Body of pancreas (tissue), 4 donors: ENCODE data around the gene ASMT. TPM values are rescaled to one million over a fixed set of nuclear protein-coding genes. Genes with fewer than 3 reads are reported as not detected.

ENCODE experiments used
- ATAC-seq: fragments of 150-250 bp; one replicate; pipeline ENCODE4 v1.9.1; 2016
- DNase-seq, 4 donors: peaks; one replicate each; pipeline ENCODE4 v3.0.0-alpha.2; 2019
- H3K27ac ChIP-seq, 4 donors: fragments of 200-600 bp; sonication (generic); 1 replicate in 3 of 4; 2 replicates in 1 of 4; pipeline versions ENCODE4 v1.5.1 to v1.6.1; 2016 to 2019; ENCODE audit warnings: mild to moderate bottlenecking in 1 of 4, mixed read lengths in 1 of 4, moderate library complexity in 1 of 4
- H3K27me3 ChIP-seq, 2 donors: fragments of 200-600 bp; sonication (generic); one replicate each; pipeline ENCODE4 v1.6.0; 2016; ENCODE audit warnings: mild to moderate bottlenecking in 1 of 2
- H3K36me3 ChIP-seq, 2 donors: fragments of 200-600 bp; sonication (generic); replicated peaks in 1 of 2; 2 replicates each; pipeline ENCODE4 v1.5.1; 2016; ENCODE audit warnings: low read depth in 2 of 2; ENCODE audit not compliant: insufficient read depth in 1 of 2
- H3K4me1 ChIP-seq: fragments of 200-600 bp; sonication (generic); one replicate; pipeline ENCODE4 v1.6.0; 2016
- H3K4me3 ChIP-seq, 2 donors: fragments of 200-600 bp; sonication (generic); 1 replicate in 1 of 2; 2 replicates in 1 of 2; pipeline ENCODE4 v1.5.1; 2016 to 2019
- H3K9me3 ChIP-seq, 3 donors: fragments of 200-600 bp; sonication (generic); 1 replicate in 2 of 3; 2 replicates in 1 of 3; pipeline ENCODE4 v1.5.1; 2016
- CTCF ChIP-seq, 7 experiments: fragments of 450-650 bp in 4 of 7; fragments of 200-600 bp in 3 of 7; sonication (generic) in 3 of 7; IDR thresholded peaks; one replicate each; pipeline ENCODE4 v1.5.1; 2016 to 2019; ENCODE audit warnings: antibody characterized with exemption in 7 of 7
- POLR2A ChIP-seq, 3 donors: fragments of 450-650 bp; IDR thresholded peaks; one replicate each; pipeline ENCODE4 v1.6.1; 2016; ENCODE audit warnings: antibody characterized with exemption in 3 of 3, mild to moderate bottlenecking in 2 of 3
- WGBS, 2 donors: methylation state at CpG; one replicate each; pipeline ENCODE4 v1.1.5; 2017; 5-methylcytosine and 5-hydroxymethylcytosine counted together
- intact Hi-C: fragments of 100-400 bp; cut with DNase I; formaldehyde crosslinking; loops from one replicate; pipeline ENCODE4 v1.15.1; 2023
- total RNA-seq, 2 donors: library from RNA; depleted of rRNA; stranded (reverse); fragments of >200 nt; gene quantifications; one replicate each; pipeline ENCODE4 v1.1.0, GENCODE V29; 2016

The ASMT gene
- total RNA-seq, 2 donors from 2014 or later, result not detected

DNA sequence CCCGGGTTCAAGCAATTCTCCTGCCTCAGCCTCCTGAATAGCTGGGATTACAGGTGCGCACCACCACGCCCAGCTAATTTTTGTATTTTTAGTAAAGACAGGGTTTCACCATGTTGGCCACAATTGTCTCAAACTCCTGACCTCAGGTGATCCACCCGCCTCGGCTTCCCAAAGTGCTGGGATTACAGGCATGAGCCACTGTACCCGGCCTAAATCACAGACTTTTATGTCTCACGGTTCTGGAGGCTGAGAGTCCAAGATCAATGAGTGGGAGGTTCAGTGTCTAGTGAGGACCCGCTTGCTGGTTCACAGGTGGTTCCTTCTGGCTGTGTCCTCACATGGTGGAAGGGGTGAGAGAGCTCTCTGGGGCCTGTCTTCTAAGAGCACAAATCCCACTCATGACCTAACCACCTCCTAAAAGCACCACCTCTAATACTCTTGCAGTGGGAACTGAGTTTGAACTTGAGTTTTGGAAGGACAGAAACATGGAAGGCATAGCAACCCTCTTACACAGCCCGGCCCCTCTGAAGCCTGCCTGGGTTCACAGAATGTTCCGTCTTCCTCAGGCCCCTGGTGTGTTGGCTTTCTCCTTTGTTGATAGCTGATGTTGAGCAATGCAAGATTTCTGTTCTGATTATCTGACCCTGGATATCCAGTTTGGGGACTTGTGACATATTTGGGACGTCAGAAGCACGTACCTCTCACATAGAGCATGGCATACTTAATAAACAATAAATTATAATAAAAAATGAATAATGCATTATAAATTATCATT, 25.3 kb upstream of the ASMT start:
- WGBS, 2 donors, result 85 to 89% methylated on average over 12 of the region's 12 CpGs

DNA sequence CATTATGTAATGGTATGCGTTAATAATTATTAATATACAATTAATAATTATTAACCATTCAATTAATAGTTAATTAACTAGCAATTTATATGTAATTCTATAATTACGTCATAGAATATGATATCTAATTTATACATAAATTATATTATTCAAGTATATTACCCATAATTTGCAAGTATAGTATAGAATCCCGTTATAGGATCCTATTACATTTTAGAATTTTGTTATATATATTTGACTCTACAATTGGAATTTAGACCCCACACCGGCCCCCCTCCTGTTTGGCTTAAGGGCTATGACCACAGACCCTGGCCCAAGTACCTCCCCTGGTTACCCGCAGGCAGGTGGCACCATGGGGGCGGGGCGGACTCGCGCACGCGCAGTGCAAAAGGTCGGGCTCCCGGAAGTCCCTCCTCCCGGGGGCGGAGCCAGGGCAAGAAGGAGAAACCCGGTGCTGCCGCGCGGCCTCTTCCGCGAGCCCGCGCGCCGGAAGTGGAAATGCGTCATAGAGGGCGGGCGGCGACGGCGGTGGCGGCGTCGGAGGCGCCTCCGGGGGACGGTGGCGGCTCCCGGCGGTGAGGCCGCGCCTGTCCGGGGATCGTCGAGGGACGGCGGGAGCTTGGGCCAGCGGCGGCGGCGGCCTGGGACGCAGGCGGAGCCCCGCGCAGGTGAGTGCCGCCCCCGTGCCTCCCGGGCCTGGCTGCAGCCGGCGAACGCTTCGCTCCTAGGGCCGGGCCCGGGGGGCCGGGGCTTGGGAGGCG, 23.6 kb upstream of the ASMT start, which contains the start of gene AKAP17A:
AKAP17A (plus strand) TSS at position 503 of the 761 bp plus-strand sequence. CDS start 1,859 bp downstream, outside the sequence.
- Histone ChIP-seq H3K36me3 (peaks cover 0 to 16% of the 10 kb centered on the region in 2 donors), H3K27me3 (no peaks in the 10 kb centered on the region), H3K9me3 (no peaks in the 10 kb centered on the region), H3K4me1 (peaks cover 19% of the 10 kb centered on the region), H3K27ac (peak within 1 kb of the TSS; percentile 48 to 90 (median 82)), H3K4me3 (peak within 1 kb of the TSS; percentile 96 to 97)
- 2 to 15% methylated on average over 5 to 42 of the region's 66 CpGs for WGBS, 2 donors
- peak; percentile 98 for ATAC-seq
- TF ChIP-seq CTCF (IDR thresholded peaks at IDR 0.05) (peak in 1 of 7 experiments; percentile 36), POLR2A (IDR thresholded peaks at IDR 0.05) (peak; percentile 46 to 66 (median 57))
- intact Hi-C loops, result no loop called here
- peak; percentile 95 to 98 (median 96) for DNase-seq

More for the DNA sequence above, 25.3 kb upstream of the ASMT start:
- H3K9me3 ChIP-seq, result no peaks in the 10 kb centered on the region
- ATAC-seq, result no peak
- no peak for DNase-seq
- peaks cover 0 to 6% of the 10 kb centered on the region in 2 donors for H3K36me3 ChIP-seq
- H3K27me3 ChIP-seq, result no peaks in the 10 kb centered on the region
- intact Hi-C loops, result no loop called here
- no peak overlapping the region for H3K4me3 ChIP-seq
- H3K4me1 ChIP-seq, result peaks cover 15% of the 10 kb centered on the region
- TF ChIP-seq CTCF (IDR thresholded peaks at IDR 0.05), result no peak
- no peak for TF ChIP-seq POLR2A (IDR thresholded peaks at IDR 0.05)
- no peak overlapping the region for H3K27ac ChIP-seq

DNA sequence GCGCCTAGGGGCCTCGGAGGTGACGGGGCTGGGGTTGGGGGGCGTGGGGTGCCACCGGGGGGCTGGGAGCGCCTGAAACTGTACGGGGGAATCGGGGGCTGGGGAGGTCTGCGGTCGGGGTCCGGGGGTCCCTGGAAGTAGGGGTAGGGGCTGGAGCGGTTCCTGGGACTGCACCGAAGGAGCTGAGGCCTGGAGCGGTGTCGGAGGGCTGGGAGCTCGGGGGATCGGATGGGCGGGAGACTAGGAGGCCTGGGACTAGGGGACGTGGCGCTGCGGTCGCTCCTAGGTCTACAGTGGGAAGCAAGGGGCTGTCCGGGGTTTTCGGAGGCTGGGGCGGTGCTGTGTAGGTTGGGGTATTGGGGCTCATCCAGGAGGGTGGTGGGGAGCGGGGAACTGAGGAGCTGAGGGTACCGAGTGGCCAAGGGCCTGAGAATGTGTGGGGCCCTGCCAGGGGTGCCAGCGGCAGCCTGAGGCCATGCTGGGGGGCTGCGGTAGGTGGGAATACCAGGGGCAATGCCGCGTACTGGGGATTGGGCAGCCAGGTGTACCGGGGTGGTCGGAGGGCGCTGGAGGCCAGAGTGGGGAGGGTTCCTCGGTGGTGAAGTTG, 22.9 kb upstream of the ASMT start:
- intact Hi-C loops, result no loop called here
- Histone ChIP-seq H3K9me3 (no peaks in the 10 kb centered on the region), H3K27ac (peak overlapping the region; percentile 48 to 90 (median 82)), H3K36me3 (peaks cover 0 to 18% of the 10 kb centered on the region in 2 donors), H3K4me3 (peak overlapping the region; percentile 96 to 97), H3K27me3 (no peaks in the 10 kb centered on the region), H3K4me1 (peaks cover 19% of the 10 kb centered on the region)
- DNase-seq, result peak in 1 of 4 donors; percentile 25
- peak; percentile 25 for ATAC-seq
- 1 to 11% methylated on average over 10 to 32 of the region's 35 CpGs for WGBS, 2 donors
- no peak for TF ChIP-seq CTCF (IDR thresholded peaks at IDR 0.05)
- TF ChIP-seq POLR2A (IDR thresholded peaks at IDR 0.05), result no peak

DNA sequence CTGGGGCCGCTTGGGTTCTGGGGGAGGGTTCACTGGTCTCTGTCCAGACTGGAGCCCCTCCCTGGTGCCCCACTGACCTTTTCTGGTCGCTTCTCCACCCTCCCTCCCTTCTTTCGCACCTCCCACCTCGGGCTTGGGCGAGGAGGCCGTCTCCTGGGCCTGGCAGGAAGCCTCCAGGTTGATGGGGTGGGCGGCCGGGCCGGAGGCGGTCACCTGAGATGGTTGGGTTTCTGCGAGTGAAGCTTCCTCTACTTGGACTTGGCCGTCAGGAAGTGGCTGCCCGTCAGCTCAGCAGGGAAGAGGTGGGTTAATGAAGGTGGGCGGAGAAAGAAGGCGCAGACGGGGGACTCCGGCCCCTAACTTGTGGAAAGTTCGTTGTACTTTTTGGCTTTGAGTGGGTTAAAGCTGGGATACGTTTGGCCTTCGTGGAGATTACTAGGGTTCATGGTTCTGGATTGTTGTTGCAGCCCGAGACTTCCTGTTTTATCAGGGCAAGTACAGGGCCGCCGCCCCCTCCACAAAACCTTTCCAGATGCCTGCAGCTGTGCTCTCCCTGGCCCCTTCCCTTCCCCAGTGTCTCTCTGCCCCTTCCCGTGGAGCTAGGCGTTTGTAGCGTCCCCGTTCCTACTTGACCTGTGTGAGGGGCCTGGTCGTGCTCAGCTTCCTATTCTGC, 22.3 kb upstream of the ASMT start:
- WGBS, 2 donors, result 1% methylated on average over 20 to 27 of the region's 28 CpGs
- Histone ChIP-seq H3K27me3 (no peaks in the 10 kb centered on the region), H3K27ac (peak overlapping the region in 3 of 4 donors; percentile 81 to 90 (median 84)), H3K4me1 (peaks cover 19% of the 10 kb centered on the region), H3K4me3 (peak overlapping the region; percentile 96 to 97), H3K36me3 (peaks cover 3 to 19% of the 10 kb centered on the region in 2 donors), H3K9me3 (no peaks in the 10 kb centered on the region)
- intact Hi-C loops, result no loop called here
- DNase-seq (peak in 2 of 4 donors; percentile 18 to 38), ATAC-seq (no peak)
- TF ChIP-seq POLR2A (IDR thresholded peaks at IDR 0.05), result no peak
